A549 (cell line): ENCODE measurements around the gene KCTD5. TPM values are rescaled to one million over a fixed set of nuclear protein-coding genes. Genes with fewer than 3 reads are reported as not detected.
"Not testable (repeated sequence)": the region's sequence is repeated elsewhere in the genome, so short reads cannot be mapped to it uniquely, and the experiment has no call there.

Experiments used
- ATAC-seq, 2 experiments: fragments of 200-7000 bp in 1 of 2; fragments of >200 bp in 1 of 2; cut with Nextera tagmentation in 1 of 2; cut with Tn5 transposase in 1 of 2; 3 replicates each; pipeline versions ENCODE4 v1.8.0 to v1.9.1; 2018 to 2020; ENCODE audit warnings: mild to moderate bottlenecking in 1 of 2, moderate library complexity in 1 of 2
- CTCF ChIA-PET: fragments of 300-600 bp; sonication (Branson Sonifier 250); formaldehyde crosslinking; extraction: SDS; loops from one replicate; lab custom pipeline; 2021; ENCODE audit warnings: antibody characterized with exemption, inconsistent platforms; lab: Yijun Ruan, JAX
- POLR2A ChIA-PET: fragments of 350-600 bp; formaldehyde crosslinking; extraction: SDS; loops from one replicate; lab custom pipeline; 2021; ENCODE audit warnings: antibody characterized with exemption, inconsistent platforms; lab: Yijun Ruan, JAX
- DNase-seq, 2 experiments: peaks; one replicate each; pipeline versions ENCODE4 v3.0.0 to v3.0.0-alpha.2; 2011 to 2016; ENCODE audit warnings: low read depth in 1 of 2, low spot score in 1 of 2
- FAIRE-seq: peaks from 2 replicates; lab custom pipeline; 2011; peaks lifted over from hg19 to GRCh38; lab: Jason Lieb, UNC
- H3K27ac ChIP-seq, 2 experiments: fragments of >200 bp; sonication (Bioruptor Twin); formaldehyde crosslinking; 3 replicates each; pipeline ENCODE4 v1.5.1; 2016 to 2017
- H3K4me1 ChIP-seq: fragments of >200 bp; sonication (Bioruptor Twin); formaldehyde crosslinking; 3 replicates; pipeline ENCODE4 v1.6.1; 2016
- H3K4me2 ChIP-seq: fragments of >200 bp; sonication (Bioruptor Twin); formaldehyde crosslinking; 3 replicates; pipeline ENCODE4 v1.6.1; 2016
- H3K4me3 ChIP-seq: fragments of >200 bp; sonication (Bioruptor Twin); formaldehyde crosslinking; 3 replicates; pipeline ENCODE4 v1.5.1; 2016
- H3K9me3 ChIP-seq: fragments of >200 bp; sonication (Bioruptor Twin); formaldehyde crosslinking; 3 replicates; pipeline ENCODE4 v1.6.1; 2016
- RAD21 ChIP-seq, 2 experiments: fragments of >200 bp in 1 of 2; sonication (Bioruptor Twin) in 1 of 2; formaldehyde crosslinking in 1 of 2; IDR thresholded peaks in 1 of 2; conservative IDR thresholded peaks in 1 of 2; 2 replicates in 1 of 2; 3 replicates in 1 of 2; pipeline ENCODE4 v1.6.1; 2012 to 2018; ENCODE audit warnings: inconsistent platforms in 1 of 2
- WGBS: methylation state at CpG from one replicate; pipeline ENCODE4 v1.1.6; 2017; ENCODE audit errors: missing lambda C conversion rate; 5-methylcytosine and 5-hydroxymethylcytosine counted together
- polyA plus RNA-seq, 4 experiments: library from polyadenylated mRNA; depleted of rRNA in 3 of 4; stranded (reverse); fragments of >200 nt; fragmentation: RNase III in 1 of 4; extraction: RNeasy Plus Mini Kit Qiagen cat#74134 plus additional on column Dnase treatment in 1 of 4; gene quantifications; 2 replicates in 3 of 4; 3 replicates in 1 of 4; pipeline ENCODE4 v1.2.3, GENCODE V29; 2011 to 2017
- TF ChIP-seq, protein P1 (sequence below): fragments of >200 bp; sonication (Bioruptor Twin); formaldehyde crosslinking; IDR thresholded peaks from 3 replicates; pipeline ENCODE4 v1.5.1; 2016

KCTD5 gene
- polyA plus RNA-seq, 2 of the 4 experiments (the other 2 are of a cell fraction), result 22.8 to 26.1 TPM

DNA sequence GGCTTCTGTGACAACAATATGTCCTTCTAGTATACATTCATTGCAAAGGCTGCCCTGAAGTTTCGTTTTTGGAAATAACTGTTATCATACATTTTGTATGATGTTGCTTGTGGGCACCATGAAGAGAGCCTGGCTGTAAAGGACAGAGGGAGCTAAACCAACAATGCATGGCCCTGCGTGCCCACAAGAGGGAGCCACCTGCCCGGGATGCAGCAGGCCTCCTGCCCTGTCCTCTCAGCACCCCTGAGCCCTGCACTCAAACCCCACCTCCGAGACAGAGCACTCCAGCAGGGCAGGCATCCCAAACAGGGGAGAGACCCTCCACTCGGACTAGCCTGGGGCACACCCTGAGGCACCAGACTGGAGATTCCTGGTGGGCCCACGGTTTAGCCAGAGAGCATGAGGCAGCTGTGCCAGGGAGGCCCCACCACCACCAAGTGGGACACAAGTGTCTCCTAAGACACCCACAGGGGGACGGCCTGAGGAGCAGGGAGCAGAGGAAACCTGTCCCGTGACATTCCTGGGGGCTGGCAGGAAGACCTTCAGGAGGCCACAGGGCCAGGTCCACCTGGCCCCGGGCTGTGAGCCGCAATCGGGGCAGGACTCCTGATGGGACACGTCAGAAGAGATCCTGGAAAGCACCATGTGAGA is 43.1 kb upstream of the KCTD5 start:
- FAIRE-seq, H3K4me3 ChIP-seq, DNase-seq, H3K27ac ChIP-seq, POLR2A ChIA-PET, H3K9me3 ChIP-seq, CTCF ChIA-PET, H3K4me2 ChIP-seq, H3K4me1 ChIP-seq: not testable (repeated sequence)
- peak; percentile 84 to 95 for ATAC-seq
- no CpG with 5 or more reads among the region's 12 CpGs for WGBS
- TF ChIP-seq, protein P1, sequence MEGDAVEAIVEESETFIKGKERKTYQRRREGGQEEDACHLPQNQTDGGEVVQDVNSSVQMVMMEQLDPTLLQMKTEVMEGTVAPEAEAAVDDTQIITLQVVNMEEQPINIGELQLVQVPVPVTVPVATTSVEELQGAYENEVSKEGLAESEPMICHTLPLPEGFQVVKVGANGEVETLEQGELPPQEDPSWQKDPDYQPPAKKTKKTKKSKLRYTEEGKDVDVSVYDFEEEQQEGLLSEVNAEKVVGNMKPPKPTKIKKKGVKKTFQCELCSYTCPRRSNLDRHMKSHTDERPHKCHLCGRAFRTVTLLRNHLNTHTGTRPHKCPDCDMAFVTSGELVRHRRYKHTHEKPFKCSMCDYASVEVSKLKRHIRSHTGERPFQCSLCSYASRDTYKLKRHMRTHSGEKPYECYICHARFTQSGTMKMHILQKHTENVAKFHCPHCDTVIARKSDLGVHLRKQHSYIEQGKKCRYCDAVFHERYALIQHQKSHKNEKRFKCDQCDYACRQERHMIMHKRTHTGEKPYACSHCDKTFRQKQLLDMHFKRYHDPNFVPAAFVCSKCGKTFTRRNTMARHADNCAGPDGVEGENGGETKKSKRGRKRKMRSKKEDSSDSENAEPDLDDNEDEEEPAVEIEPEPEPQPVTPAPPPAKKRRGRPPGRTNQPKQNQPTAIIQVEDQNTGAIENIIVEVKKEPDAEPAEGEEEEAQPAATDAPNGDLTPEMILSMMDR, result peak; percentile 16; the same call in 1 of the 3 replicates
- peak in 1 of 2 experiments; percentile 33; a peak in 2 of 5 replicates for TF ChIP-seq RAD21 (conservative IDR thresholded peaks at IDR 0.05 in 1 of 2, IDR thresholded peaks at IDR 0.05 in 1 of 2)

DNA sequence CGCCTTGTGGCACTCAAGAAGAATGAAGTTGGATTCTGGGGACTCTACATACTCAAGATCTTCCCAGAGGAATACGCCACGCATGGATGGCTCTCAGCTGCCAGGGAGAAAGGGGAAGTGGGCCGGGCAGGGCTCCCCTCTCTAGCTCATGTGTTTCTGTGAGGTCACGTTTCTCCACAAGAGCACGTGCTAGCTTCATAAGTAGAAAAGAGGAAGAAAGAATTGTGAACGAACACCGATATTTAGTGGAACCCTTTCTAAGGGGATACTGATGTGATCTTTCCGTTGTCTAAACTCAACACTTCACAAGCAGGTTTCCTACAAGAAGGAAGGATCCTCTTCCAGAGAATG is 42.6 kb upstream of the KCTD5 start:
- DNase-seq, FAIRE-seq, H3K4me3 ChIP-seq, H3K4me1 ChIP-seq, H3K27ac ChIP-seq, H3K4me2 ChIP-seq, ATAC-seq, POLR2A ChIA-PET, H3K9me3 ChIP-seq, CTCF ChIA-PET: not testable (repeated sequence)
- WGBS, result 72% methylated on average over 9 of the region's 9 CpGs

DNA sequence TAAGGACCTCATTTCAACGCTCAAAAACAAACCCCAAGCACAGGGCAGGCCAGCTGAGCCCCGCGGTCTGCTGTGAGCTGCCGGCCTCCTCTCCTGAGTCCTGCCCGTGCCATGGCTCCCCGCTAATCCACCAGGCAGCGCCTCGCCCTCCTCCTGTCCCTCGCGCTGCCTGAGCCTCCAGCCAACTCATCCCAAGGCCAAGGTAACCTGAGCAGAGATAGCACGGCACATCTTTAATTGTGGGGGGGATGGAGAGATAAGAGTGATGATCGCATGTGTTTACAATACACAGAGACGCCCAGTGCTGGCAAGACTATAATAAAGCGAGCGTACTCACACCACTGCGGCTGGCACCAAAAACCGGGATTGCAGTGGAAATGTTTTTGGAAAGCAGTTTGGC is 39.8 kb upstream of the KCTD5 start:
- H3K9me3 ChIP-seq, H3K27ac ChIP-seq, H3K4me1 ChIP-seq, POLR2A ChIA-PET, DNase-seq, FAIRE-seq, H3K4me2 ChIP-seq, ATAC-seq, H3K4me3 ChIP-seq, CTCF ChIA-PET: not testable (repeated sequence)
- WGBS, result no CpG with 5 or more reads among the region's 17 CpGs

DNA sequence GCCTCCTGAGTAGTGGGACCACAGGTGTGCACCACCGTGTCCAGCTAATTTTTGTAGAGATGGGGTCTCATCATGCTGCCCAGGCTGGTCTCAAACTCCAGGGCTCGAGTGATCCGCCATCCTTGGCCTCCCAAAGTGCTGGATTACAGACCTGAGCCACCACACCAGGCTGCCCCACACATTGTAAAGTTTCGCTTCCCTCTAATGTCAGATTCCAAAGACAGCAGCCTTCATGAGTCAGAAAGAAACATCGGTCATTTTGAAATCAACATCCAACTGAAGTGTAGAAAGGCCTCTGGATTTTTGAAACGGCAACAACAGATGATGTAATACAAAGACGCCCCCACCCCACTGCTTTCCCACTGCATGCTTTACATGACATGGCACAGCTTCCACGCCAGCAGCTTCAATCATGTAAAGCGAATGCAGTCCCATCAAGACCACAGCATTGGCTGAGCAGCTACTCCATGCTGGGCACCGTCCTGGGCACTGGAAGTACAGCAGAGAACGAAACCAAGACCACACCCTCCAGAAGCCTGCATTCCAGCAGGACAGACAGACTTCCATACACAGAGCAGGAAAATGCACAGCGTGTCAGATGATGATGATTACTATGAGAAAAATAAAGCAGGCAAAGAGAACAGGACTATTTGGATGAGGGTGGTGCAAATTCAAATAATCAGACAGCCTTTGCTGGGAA is 37.4 kb upstream of the KCTD5 start:
- CTCF ChIA-PET, H3K4me3 ChIP-seq, POLR2A ChIA-PET, H3K27ac ChIP-seq, H3K9me3 ChIP-seq, H3K4me2 ChIP-seq, FAIRE-seq, H3K4me1 ChIP-seq, DNase-seq: not testable (repeated sequence)
- WGBS, result no CpG with 5 or more reads among the region's 12 CpGs
- ATAC-seq, result peak; percentile 8 to 12; a peak in 3 of 6 replicates

DNA sequence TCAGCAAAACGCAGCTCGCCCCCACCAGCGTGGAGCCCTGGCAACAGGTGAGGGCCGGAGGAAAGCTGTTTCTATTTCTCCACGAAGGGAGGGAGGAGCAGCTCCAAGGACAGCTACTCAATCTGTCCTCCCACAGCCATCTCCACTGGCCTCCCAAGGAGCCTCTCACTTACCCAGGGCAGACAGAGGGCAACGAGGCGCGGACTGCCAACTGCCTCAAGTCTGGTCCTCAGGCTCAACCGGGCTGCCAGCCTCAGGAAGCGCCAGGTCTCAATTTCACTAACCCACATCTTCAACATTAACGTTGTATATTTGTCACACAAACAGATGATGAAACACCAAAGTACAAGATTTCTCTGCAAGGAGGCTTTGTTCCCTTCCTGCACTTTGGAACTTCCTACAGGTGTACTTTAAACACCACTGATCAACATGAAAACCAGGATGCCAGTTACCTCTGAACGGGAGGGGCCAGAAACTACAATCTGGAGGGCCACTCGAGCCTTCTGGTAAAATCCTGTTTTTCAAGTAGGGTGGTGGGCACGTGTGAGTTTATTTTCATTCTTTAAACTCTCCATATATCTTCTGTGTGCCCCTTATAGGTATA is 31.0 kb upstream of the KCTD5 start:
- H3K9me3 ChIP-seq, H3K27ac ChIP-seq, H3K4me2 ChIP-seq, CTCF ChIA-PET, FAIRE-seq, H3K4me3 ChIP-seq, H3K4me1 ChIP-seq, POLR2A ChIA-PET, ATAC-seq, DNase-seq: not testable (repeated sequence)
- no CpG with 5 or more reads among the region's 14 CpGs for WGBS

DNA sequence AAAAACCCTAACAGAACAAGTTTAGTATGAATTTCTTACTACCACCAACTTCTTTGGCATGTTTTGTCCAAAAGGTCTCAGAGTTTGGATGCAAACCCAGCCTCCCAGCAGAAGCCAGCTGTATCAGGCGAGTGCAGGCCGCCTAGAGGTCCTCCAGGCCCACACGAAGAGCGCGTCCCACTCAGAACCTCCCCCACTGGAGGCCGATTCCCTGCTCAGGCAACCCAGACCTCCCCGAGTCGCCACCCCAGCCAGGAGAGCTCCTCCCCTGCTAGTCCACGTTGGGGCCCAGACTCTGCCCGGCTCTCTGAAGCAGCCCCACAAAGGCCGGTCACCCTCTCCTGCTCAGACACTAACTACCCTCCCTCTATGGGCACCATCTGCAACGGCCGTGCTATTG is 28.4 kb upstream of the KCTD5 start:
- CTCF ChIA-PET, DNase-seq, H3K4me2 ChIP-seq, POLR2A ChIA-PET, H3K4me3 ChIP-seq, H3K27ac ChIP-seq, FAIRE-seq, H3K9me3 ChIP-seq, H3K4me1 ChIP-seq: not testable (repeated sequence)
- no CpG with 5 or more reads among the region's 13 CpGs for WGBS
- 0 out of 6 replicates have a peak, but pooled peaks of 1 of the 2 experiments have one; percentile 36 for ATAC-seq

DNA sequence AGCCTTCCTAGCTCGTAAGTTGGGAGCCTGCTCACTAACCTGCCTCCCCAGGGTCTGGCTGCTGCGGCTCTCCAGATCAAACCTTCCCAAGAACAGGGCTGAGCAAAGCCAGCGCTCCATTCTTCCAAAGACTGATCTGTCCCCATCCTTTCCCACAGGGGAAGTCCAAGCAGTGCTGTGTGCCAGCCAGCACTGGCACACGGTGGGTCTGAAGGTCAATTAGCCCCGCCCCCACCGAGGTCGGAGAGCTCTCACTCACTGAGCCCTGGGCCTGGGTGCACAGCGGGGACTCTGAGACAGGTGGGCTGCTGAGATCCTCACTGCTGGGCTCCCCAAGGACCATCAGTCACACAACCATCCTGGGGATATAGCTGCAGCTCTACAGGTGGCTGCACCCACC is 27.4 kb upstream of the KCTD5 start:
- CTCF ChIA-PET, POLR2A ChIA-PET, H3K4me3 ChIP-seq, H3K4me1 ChIP-seq, DNase-seq, FAIRE-seq, H3K9me3 ChIP-seq, ATAC-seq, H3K4me2 ChIP-seq, H3K27ac ChIP-seq: not testable (repeated sequence)
- no CpG with 5 or more reads among the region's 8 CpGs for WGBS
